ENCODE measurements around the gene SLC22A23.

Gene SLC22A23

GRCh38 chr6:3366596-3367413 is 90.0 kb downstream of the SLC22A23 start:
- FAIRE-seq: no peak

GRCh38 chr6:3364391-3364790 is 92.5 kb downstream of the SLC22A23 start:
- FAIRE-seq: no peak

- FAIRE-seq: no peak
These were observed 93.4 kb downstream of the SLC22A23 start for GRCh38 chr6:3363296-3364025.

- no peak for FAIRE-seq
These were observed 95.4 kb downstream of the SLC22A23 start for GRCh38 chr6:3361312-3362037.

- FAIRE-seq: no peak
These were observed 96.2 kb downstream of the SLC22A23 start for GRCh38 chr6:3360727-3361045.

- FAIRE-seq: no peak
These were observed 96.7 kb downstream of the SLC22A23 start for GRCh38 chr6:3359973-3360726.

- FAIRE-seq: no peak
These were observed 97.6 kb downstream of the SLC22A23 start for GRCh38 chr6:3359101-3359752.

GRCh38 chr6:3358413-3359100 is 98.3 kb downstream of the SLC22A23 start:
- FAIRE-seq: no peak

- FAIRE-seq: no peak
These were observed 99.2 kb downstream of the SLC22A23 start for GRCh38 chr6:3357678-3358077.

GRCh38 chr6:3356824-3357420 is 99.9 kb downstream of the SLC22A23 start:
- FAIRE-seq: no peak

- no peak for FAIRE-seq
These were observed 100.6 kb downstream of the SLC22A23 start for GRCh38 chr6:3356056-3356823.

GRCh38 chr6:3355358-3356055 is 101.3 kb downstream of the SLC22A23 start:
- FAIRE-seq: no peak

- no peak for FAIRE-seq
These were observed 101.9 kb downstream of the SLC22A23 start for GRCh38 chr6:3355011-3355357.

- FAIRE-seq: no peak
These were observed 102.9 kb downstream of the SLC22A23 start for GRCh38 chr6:3353939-3354338.

- FAIRE-seq: no peak
These were observed 103.5 kb downstream of the SLC22A23 start for GRCh38 chr6:3353213-3353903.

- FAIRE-seq: no peak
These were observed 104.2 kb downstream of the SLC22A23 start for GRCh38 chr6:3352678-3353077.

GRCh38 chr6:3351829-3352524 is 104.9 kb downstream of the SLC22A23 start:
- FAIRE-seq: no peak

GRCh38 chr6:3351105-3351676 is 105.7 kb downstream of the SLC22A23 start:
- FAIRE-seq: no peak

All from islet of Langerhans (tissue), 1 donor.